HG02763 (cell line): ENCODE data around the gene FANCB.

Experiments
- ATAC-seq: cut with Tn5 transposase; IDR thresholded peaks from one replicate; pipeline ENCODE4 v1.9.1; 2021; ENCODE audit warnings: mild to moderate bottlenecking, moderate library complexity; ENCODE audit not compliant: unreplicated experiment

FANCB gene

DNA sequence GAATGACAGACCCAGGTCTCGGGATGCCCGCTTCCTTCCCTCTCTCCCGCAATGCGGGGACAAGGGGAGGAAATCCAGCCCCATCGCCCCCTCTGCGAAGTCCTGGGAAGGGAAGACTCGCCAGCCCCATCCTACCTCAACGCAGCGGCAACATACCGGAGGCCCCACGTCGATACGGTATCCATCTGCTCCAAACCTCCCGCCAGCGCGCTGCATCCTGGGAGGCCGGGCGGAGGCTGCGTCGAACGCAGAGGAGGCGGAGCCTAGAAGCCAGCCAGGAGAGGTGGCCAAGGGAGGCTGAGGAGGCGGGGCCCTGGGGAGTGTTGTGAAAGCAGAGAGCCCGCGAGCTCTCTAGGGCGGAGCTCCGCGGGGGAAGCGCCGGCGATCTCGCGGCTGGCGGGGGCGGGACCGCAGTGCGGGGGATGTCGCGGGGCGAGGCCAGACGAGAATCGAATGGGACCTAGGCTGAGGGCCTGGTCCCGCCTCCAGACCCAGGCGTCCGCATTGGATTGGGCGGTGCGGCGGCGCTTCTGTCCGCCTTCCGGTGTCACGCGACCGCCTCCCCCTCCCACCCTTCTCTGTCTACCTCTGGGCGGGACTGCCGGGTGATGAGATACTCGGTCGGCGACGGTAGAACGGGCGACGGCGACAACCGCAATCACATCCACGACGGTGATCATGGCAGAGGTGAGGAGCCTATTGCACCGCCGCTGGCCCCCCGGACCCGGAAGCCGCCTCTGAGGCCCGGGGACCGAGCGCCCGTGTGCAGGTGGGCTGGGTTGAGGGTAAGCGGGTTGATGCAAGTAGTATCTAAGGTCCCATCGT is at the start of gene FANCB, which contains the start of gene MOSPD2:
TSS of gene FANCB (minus strand) at position 219 of the 825 bp plus-strand sequence. CDS start 7,559 bp downstream, outside the sequence.
TSS of gene MOSPD2 (plus strand) at position 571 of the 825 bp plus-strand sequence. CDS start at position 679, 108 bp downstream.
- ATAC-seq = peak; percentile 95

- ATAC-seq = no peak
Observed at GRCh38 chrX:14922437-14922836, 49.6 kb upstream of the FANCB start.

DNA sequence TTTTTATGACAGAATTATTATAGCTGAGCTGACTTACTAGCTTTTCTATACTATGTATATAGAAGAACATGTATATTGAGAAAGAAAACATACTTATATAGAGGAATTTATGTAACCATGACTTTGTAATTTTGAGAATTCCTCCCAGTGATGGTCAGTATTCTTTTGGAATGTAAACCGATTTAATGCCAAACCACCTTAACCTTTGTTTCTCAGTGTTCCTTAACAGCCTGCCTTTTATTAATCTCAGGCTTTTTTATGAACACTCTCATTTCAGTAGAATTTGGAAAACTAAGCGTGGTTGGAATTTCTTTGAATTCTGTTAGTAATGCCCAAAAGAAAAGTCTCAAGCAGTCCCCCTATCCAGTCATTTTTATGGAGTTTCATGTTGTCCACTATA is 47.3 kb upstream of the FANCB start:
- ATAC-seq = no peak

DNA sequence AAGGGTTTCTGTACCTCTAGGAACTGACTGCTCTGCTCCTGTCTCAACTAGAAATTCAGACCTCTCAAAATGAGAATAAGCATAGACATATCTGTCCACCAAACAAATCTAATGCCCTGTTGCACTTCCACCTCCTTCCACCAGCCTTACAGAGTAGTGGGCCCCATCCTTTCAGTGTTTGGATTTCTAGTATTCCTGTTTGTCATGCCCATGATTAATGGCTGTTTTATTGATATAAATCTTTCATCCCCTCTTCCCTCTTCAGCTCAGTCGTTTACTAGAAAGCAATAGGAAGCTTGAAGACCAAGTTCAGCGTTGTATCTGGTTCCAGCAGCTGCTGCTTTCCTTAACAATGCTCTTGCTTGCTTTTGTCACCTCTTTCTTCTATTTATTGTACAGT is 46.5 kb upstream of the FANCB start:
- ATAC-seq = no peak

DNA sequence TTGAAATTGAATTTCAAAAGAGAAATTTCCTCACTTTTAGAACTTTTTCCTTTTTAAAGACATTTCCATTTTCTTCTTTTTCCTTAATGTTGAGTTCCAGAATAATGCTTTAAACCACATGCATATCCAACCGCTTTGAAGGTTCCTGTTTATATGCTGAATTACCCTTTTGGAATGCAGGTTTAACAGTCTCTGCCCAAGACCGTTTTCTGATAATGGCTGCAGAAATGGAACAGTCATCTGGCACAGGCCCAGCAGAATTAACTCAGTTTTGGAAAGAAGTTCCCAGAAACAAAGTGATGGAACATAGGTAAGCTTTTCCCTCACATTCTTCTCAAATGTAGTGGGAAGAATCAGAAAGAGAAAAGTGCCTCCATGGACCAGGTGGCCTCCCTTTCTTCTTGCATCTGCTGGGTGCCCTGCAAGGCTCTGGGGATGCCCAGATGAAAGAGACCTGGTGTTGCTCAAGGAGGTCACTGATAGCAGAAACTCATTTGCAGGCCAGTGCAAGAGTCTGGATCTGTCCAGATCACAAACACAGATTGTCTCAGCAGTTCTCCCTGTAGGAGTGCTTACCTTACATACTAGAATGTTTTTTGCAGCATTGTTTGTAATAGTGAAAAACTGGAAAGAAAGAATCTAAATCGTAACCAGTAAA is 43.3 kb upstream of the FANCB start:
- ATAC-seq = no peak

DNA sequence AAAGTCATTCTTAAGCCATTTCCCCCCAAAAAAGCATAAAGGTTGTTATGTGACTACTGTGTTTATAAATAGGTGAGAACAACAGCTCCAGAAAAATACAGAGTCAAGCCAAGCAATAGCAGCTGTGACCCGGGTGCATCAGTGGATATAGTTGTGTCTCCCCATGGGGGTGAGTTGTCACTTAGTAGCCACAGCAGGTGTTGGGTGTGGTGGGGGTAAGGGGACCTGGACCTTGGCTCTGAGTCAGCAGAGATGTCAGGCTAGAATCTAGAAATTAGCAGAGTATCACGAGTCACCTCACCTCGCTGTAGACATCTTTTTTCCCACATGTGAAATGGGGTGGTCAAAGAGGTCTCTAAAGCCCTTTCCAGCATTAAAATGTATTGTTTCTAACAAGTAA is 42.7 kb upstream of the FANCB start:
- ATAC-seq = no peak

GRCh38 chrX:14913241-14913640 is 40.4 kb upstream of the FANCB start:
- no peak for ATAC-seq

DNA sequence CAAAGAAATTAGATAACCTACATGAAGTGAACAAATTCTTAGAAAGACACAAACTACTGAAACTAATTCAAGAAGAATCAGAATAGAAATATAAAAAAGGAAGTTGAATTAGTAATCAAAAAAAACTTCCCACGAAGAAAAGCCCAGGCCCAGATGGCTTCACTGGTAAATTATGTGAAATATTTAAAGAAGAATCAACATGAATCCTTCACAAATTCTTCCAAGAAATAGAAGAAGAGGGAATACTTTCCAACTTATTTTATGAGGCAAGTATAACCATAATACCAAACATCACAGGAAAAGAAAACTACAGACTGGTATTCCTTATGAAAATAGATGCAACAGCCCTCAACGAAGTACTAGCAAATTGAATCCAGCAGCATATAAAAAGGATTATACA is 31.0 kb upstream of the FANCB start:
- no peak for ATAC-seq

DNA sequence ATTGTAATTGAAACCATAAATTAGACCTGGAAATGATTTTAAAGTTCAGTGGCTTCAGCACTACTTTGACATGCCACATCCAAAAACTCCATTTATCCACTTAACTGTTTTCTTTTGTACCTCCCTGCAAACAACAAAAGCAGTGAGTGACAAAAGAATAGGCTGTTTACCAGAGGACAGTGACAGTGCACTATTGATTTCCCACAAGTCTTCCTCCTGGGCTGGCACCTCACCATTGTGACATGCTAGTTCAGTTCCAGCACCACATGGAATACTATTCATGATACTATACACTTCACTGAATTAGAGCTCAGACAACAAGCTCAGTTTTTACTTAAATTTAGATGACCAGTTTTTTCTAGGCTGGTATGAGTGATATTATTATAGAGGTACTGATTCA is 29.7 kb upstream of the FANCB start:
- no peak for ATAC-seq

GRCh38 chrX:14899607-14900006 is 26.7 kb upstream of the FANCB start:
- ATAC-seq = peak; percentile 77

GRCh38 chrX:14897042-14897441 is 24.2 kb upstream of the FANCB start:
- ATAC-seq = no peak

GRCh38 chrX:14896273-14896672 is 23.4 kb upstream of the FANCB start:
- no peak for ATAC-seq

GRCh38 chrX:14886252-14886651 is 13.4 kb upstream of the FANCB start:
- no peak for ATAC-seq

DNA sequence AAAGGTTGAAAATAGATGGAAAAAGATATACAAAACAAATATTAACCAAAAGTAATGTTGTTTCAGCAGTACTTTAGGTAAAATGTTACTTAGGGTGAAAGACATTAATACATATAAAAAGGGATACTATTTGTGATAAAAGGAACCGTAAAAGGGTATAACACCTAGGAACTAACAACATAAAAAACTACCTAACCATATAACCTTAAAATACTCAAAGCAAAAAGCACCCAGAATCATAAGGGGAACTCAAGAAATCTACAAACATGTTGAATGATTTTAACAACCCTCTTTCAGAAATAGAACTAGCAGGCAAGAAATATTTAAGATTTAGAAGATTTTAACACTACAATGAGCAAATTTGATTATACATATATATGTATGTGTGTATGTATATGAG is 11.8 kb upstream of the FANCB start:
- ATAC-seq = no peak

- no peak for ATAC-seq
Observed at GRCh38 chrX:14883826-14884225, 11.0 kb upstream of the FANCB start.

GRCh38 chrX:14875624-14876023 is 2.8 kb upstream of the FANCB start:
- ATAC-seq = no peak

GRCh38 chrX:14873676-14874049 is 794 bp upstream of the FANCB start:
- no peak for ATAC-seq

DNA sequence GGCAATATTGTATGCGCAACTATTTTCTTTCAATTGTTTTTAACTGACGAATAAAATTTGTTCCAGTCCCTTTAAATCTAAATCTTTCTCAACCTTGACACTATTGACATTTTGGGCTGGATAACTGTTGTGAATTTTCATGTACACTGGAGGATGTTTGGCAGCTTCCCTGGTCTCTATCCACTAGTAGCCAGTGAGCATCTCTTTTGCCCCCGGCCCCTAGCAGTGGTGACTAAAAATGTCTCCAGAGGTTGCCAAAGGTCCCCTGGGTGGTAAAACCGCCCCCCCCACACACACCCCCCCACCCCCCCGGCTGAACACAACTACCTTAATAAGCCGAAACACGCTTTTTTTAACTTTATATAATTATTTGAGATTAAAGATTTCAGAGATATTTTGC is 514 bp downstream of the FANCB start:
- no peak for ATAC-seq

GRCh38 chrX:14871767-14872166 is 1.1 kb downstream of the FANCB start:
- ATAC-seq = no peak

DNA sequence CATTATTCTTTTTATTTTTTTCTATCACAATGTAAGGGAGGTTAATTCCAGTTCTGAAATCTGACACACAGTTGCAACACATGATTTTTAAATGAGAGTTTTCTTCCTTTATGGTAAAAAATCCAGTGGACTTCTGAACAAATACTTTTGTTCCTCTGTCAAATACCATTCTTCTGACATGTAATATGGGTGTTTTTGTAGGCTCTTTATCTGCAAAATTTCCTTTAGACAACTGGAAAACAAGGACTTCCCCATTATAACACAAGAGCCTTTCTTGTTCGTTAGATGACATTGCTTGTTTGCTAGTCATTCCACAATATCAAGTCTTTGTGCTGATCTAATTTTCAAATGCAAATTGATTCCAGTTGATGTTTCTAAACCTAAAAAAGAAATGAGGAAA is 7.7 kb downstream of the FANCB start:
- ATAC-seq = no peak

DNA sequence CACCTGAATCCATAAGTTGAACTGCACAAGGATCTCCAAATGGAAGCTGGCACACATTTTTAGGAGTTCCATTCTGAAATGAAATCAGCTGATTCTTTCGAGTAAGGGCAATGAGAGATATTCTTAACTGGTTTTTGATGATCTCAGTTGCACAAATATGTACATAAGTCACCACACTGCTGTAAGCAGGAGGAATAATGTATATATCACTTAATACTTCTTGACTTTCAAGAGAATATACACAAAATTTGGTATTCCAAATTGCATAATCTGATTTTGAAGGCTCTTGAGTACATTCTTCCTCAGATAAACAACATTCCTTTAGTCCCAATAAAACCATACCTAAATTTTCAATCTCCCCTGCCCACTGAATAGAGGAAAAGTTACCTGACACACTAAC is 8.2 kb downstream of the FANCB start:
- no peak for ATAC-seq

GRCh38 chrX:14851526-14851925 is 21.3 kb downstream of the FANCB start:
- ATAC-seq = no peak
